Type B pancreatic cell (in vitro differentiated cells): ENCODE measurements around the gene DYRK1A. TPM values are rescaled to one million over a fixed set of nuclear protein-coding genes. Genes with fewer than 3 reads are reported as not detected.

Source experiments
- DNase-seq: peaks from one replicate; pipeline ENCODE4 v3.0.0; 2021; ENCODE audit warnings: mixed read lengths; ENCODE audit not compliant: unreplicated experiment; ENCODE audit errors: extremely low spot score
- H3K27ac Mint-ChIP-seq: 2 replicates; pipeline ENCODE4 v1.8.0; 2021; ENCODE audit warnings: mild to moderate bottlenecking, mixed read lengths
- H3K27me3 Mint-ChIP-seq: 2 replicates; pipeline ENCODE4 v1.8.0; 2021; ENCODE audit warnings: mixed read lengths
- H3K36me3 Mint-ChIP-seq: 2 replicates; pipeline ENCODE4 v1.8.0; 2021; ENCODE audit warnings: mixed read lengths
- H3K4me1 Mint-ChIP-seq: one replicate; pipeline ENCODE4 v1.8.0; 2021; ENCODE audit warnings: mixed read lengths; ENCODE audit not compliant: unreplicated experiment
- H3K4me3 Mint-ChIP-seq: 2 replicates; pipeline ENCODE4 v1.8.0; 2021; ENCODE audit warnings: mild to moderate bottlenecking, mixed read lengths
- H3K9me3 Mint-ChIP-seq: 2 replicates; pipeline ENCODE4 v1.8.0; 2021; ENCODE audit warnings: mixed read lengths
- total RNA-seq: library from RNA; stranded (reverse); gene quantifications from 2 replicates; pipeline ENCODE4 v1.2.1, GENCODE V29; 2021; ENCODE audit warnings: low replicate concordance
- TF ChIP-seq, protein P1 (sequence below): fragments of 200-600 bp; sonication (generic); conservative IDR thresholded peaks from 2 replicates; pipeline ENCODE4 v1.5.0; 2021; ENCODE audit warnings: antibody characterized with exemption, mild to moderate bottlenecking

Gene DYRK1A
- total RNA-seq, 1 donor from 2014 or later, result 70.6 TPM

DNA sequence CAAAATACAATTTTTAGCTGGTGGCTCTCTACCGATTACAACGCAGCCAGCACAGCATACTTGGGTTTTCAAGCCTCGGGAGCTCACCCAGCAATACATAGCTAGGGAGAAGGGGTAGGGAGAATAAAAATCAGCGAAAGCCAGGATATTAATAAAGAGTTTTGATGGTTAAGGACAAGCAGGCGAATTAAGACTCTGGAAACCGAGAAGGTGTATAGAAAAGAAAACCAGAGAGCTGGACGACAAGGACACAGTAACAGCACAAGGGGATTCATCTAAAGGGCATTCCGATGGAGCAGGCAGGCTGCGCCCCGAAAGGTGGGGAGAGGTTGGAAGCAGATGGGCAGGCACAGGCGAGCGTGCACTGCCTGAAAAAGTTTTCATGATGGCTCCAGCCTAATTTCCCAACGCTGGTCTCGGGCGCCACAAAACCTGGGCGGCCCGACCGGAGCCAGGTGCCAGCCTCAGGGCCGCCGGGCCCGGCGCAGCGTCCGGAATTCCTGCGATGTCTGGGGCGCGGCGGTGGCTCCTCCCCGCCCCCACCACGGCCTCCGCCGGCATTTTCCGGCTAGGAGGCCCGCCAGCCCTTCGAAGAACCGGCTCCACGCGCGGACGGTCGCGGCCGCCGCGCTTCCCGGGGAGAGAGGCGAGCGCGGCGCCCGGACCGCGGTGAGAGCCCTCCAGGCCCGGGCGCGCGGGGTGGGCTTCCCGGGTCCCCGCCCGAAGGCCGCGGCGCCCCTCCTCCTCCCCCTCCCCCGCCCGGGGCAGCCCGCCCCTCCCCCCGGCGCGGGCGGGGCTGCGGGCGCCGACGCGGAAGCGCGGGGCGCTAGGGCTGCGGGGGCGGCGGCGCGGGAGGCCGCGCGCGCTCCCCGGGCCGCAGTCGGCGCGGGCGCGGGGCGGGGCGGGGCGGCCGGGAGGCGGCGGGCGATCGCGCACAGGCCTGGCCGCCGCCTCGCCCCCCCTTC, 774 bp upstream of the DYRK1A start:
- Mint-ChIP-seq H3K27me3 (no peaks in the 10 kb centered on the region), H3K9me3 (no peaks in the 10 kb centered on the region), H3K36me3 (peaks cover 3% of the 10 kb centered on the region), H3K4me3 (peak overlapping the region; percentile 98), H3K27ac (peak overlapping the region; percentile 100), H3K4me1 (peaks cover 27% of the 10 kb centered on the region)
- peak; percentile 84 for DNase-seq
- TF ChIP-seq, protein P1, sequence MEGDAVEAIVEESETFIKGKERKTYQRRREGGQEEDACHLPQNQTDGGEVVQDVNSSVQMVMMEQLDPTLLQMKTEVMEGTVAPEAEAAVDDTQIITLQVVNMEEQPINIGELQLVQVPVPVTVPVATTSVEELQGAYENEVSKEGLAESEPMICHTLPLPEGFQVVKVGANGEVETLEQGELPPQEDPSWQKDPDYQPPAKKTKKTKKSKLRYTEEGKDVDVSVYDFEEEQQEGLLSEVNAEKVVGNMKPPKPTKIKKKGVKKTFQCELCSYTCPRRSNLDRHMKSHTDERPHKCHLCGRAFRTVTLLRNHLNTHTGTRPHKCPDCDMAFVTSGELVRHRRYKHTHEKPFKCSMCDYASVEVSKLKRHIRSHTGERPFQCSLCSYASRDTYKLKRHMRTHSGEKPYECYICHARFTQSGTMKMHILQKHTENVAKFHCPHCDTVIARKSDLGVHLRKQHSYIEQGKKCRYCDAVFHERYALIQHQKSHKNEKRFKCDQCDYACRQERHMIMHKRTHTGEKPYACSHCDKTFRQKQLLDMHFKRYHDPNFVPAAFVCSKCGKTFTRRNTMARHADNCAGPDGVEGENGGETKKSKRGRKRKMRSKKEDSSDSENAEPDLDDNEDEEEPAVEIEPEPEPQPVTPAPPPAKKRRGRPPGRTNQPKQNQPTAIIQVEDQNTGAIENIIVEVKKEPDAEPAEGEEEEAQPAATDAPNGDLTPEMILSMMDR, result no peak

DNA sequence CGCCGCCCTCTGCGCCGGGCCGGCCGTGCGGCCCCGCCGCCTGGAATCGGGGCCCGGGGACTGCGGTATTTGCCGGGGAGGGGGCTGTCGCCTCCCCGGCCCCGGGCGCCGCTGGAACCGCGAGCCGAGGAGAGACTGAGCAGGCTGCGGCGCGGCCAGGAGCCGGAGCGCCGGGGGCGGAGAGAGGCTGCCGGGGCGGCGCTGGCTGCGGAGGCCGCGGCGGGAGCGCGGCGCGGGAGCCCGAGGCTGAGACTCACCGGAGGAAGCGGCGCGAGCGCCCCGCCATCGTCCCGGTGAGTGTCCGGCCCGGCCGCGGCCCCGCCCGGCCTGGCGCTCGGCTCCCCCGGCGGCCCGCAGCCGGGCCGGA, 746 bp downstream of the DYRK1A start:
- no peak overlapping the region for H3K27ac Mint-ChIP-seq
- TF ChIP-seq, protein P1, result no peak
- peaks cover 8% of the 10 kb centered on the region for H3K36me3 Mint-ChIP-seq
- H3K4me3 Mint-ChIP-seq, result no peak overlapping the region
- no peaks in the 10 kb centered on the region for H3K9me3 Mint-ChIP-seq
- no peaks in the 10 kb centered on the region for H3K27me3 Mint-ChIP-seq
- no peak for DNase-seq
- H3K4me1 Mint-ChIP-seq, result peaks cover 35% of the 10 kb centered on the region

DNA sequence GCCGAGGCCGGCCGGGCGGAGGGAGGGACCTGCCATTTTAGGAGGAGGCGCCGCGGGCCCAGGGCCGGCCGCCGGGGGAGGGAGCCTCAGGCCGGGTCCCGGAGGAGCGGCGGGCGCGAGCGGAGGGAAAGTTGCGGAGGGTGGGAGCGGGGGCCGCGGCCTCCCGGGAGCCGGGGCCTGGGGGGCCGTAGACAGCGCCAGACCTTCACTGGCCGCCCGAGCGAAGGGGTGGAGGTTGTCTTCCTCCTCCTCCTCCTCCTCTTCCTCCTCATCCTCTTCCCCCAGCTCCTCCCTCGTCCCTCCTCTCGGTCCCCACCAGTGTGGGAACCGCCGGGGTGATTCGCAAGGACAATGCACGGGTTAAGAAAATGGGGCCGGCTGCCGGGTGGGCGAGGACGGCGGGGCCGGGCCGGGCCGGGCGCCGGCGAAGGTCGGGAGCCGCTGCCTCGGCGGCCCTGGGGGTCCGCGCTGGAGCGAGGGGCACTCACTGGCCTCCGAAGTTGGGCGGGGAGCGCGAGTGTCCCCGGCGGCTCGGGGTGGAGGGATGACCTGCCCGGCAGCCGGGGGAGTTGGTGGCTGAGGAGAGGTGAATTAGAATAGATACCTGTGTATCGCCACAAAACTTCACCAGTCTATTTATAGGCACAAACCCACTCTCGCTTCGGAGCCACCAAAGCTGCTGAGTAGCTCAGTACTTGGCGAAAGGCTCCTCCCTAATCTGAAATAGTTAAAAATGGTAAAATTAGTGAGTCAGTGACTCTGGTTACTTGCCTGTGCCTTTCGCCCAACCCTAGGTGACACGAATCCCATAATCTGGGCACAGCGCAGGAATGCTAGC, 1.3 kb downstream of the DYRK1A start:
- Mint-ChIP-seq H3K4me3 (peak overlapping the region; percentile 91), H3K27ac (peak overlapping the region; percentile 95), H3K27me3 (no peaks in the 10 kb centered on the region), H3K36me3 (peaks cover 8% of the 10 kb centered on the region), H3K4me1 (peaks cover 40% of the 10 kb centered on the region), H3K9me3 (no peaks in the 10 kb centered on the region)
- no peak for DNase-seq
- TF ChIP-seq, protein P1, result no peak

DNA sequence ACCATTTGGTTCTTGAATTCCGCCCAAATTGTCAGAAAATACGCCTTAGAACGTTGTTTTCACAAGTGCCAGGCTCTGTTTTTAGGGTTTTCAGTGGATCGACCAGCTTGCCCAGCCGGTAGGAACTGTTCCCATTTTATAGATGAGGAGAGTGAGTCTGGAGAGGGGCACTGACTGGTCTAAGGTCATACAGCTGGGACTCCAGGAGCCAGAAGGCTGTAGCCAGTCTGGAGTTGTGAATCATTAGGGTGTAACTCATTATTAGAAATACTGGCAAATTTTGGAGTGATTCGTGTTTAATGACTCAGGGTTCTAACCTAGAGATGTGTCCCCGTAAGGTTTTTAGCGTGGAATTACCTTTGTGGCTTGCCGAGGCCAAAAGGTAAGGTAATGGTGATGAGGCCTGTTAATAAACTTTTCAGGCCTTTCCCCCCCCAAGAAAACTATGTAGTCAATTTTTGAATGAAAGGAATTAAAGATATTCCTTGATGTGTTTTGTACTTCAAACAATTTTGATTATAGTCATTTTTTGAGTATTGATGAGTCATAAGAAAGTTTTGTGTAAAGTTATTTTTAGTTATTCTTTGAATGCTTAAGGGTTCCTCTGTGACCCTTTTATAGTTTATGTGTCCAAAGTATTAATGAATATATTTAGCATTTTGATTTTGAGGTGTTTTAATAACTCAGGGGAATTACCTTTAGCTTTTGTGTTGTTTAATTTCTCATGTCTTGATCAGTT, 2.1 kb downstream of the DYRK1A start:
- Mint-ChIP-seq H3K4me1 (peaks cover 45% of the 10 kb centered on the region), H3K4me3 (peak overlapping the region; percentile 91), H3K27ac (peak overlapping the region; percentile 95), H3K27me3 (no peaks in the 10 kb centered on the region), H3K9me3 (no peaks in the 10 kb centered on the region), H3K36me3 (peaks cover 8% of the 10 kb centered on the region)
- TF ChIP-seq, protein P1, result no peak
- no peak for DNase-seq

DNA sequence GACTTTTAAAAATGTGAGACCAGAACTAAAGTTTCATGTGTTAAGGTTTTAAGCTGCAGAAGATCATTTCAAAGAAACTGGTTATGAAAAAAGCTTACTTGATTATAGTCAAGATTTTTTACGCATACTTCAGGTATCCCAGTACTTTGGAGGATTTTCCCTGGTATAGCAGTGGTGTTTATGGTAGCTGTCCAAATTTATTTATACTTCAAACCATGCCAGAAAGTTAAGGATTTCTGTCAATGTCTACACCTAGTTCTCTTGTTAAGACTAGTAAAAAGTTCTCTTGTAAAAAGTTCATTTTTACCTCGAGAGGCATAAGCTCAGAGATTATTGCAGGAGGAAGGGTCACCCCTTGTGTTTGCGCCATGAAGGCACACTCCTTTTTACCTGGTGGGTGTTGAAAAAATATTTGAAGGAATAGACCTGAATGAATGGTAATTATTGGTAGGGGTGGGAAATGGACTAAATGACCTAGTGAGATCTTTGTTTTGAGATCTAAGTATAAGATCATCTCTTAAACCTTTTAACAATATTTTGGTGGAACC, 2.8 kb downstream of the DYRK1A start:
- TF ChIP-seq, protein P1, result no peak
- Mint-ChIP-seq H3K4me1 (peaks cover 46% of the 10 kb centered on the region), H3K9me3 (no peaks in the 10 kb centered on the region), H3K27ac (peak overlapping the region; percentile 95), H3K27me3 (no peaks in the 10 kb centered on the region), H3K36me3 (peaks cover 8% of the 10 kb centered on the region), H3K4me3 (peak overlapping the region; percentile 91)
- DNase-seq, result no peak
